ENCODE results near the gene KDM1A.

KDM1A gene

DNA sequence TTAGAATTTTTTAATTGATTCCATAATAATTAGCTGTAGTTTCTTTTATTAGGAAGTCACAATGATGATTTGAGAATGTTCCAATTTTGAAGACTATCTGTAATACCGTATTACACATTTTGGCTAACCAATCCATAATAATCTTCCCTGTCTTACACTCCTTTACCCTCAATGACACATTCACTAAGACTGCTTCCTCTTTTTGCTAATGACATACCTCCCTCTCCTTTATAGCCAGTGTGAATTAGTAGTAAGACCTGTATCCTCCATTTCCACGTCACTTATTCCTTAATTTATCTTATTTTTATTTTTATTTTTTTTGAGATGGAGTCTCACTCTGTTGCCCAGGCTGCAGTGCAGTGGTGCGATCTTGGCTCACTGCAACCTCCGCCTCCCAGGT, 10.1 kb downstream of the KDM1A start:
- Mint-ChIP-seq H3K36me3 (peaks cover 9% of the 10 kb centered on the region), H3K9me3 (ENCODE audit: low read depth) (no peaks in the 10 kb centered on the region), H3K27me3 (no peaks in the 10 kb centered on the region), H3K27ac (no peak overlapping the region), H3K4me3 (no peak overlapping the region), H3K4me1 (ENCODE audit: low read depth) (peaks cover 68% of the 10 kb centered on the region)

DNA sequence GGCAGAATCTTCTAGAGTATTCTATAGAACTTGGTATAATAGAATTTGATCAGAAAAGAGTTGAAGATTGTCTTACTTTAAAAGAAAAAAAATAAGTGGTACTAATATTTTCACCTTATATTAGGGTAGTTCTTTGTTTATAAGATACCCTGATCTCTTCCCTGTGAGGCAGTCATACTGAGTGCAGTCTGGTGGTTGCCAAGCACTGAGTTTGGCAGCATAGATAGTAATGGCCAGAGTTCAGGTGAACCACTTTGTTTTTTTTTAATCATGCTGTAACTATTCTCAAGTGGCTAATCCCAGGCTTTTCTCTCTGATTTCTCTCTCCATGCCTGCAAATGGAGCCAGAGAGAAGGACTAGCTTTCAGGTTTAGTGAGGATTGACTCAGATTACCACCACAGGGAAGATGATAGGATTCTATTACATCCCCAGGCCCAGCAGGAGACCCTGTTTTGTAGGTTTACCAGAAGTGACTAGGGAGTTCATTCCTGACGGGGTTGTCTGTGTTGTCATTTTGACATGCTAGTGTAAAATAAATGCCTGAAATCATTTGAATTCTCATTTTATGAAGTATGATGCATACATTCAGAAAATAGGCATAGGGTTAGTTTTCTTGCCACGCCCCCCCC, 16.7 kb downstream of the KDM1A start:
- Mint-ChIP-seq H3K27me3 (no peaks in the 10 kb centered on the region), H3K4me1 (ENCODE audit: low read depth) (peaks cover 63% of the 10 kb centered on the region), H3K36me3 (peaks cover 14% of the 10 kb centered on the region), H3K27ac (no peak overlapping the region), H3K4me3 (no peak overlapping the region), H3K9me3 (ENCODE audit: low read depth) (no peaks in the 10 kb centered on the region)

DNA sequence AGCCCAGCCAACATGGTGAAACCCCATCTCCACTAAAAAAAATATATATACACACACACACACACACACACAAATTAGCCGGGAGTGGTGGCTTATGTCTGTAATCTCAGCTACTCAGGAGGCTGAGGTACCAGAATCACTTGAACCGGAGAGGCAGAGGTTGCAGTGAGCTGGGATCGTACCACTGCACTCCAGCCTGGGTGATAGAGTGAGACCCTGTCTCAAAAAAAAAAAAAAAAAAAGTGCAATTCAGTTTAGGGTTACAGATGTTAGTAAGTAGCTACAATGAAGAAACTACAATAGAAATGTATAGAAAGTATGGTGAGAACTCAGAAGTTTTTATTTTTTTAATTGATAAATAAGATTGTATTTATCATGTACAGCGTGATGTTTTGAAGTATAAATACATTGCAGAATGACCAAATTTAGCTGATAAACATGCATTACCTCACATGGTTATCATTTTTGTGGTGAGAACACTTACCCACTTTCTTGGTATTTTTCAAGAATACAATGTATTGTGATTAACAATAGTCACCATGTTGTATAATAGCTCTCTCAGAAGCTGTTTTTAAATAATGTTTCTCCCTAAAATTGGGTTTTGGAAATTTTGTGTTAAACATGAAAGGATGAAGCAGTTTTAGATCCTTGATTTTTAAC, 17.9 kb downstream of the KDM1A start:
- Mint-ChIP-seq H3K27ac (no peak overlapping the region), H3K9me3 (ENCODE audit: low read depth) (no peaks in the 10 kb centered on the region), H3K36me3 (peaks cover 14% of the 10 kb centered on the region), H3K4me1 (ENCODE audit: low read depth) (peaks cover 55% of the 10 kb centered on the region), H3K27me3 (no peaks in the 10 kb centered on the region), H3K4me3 (no peak overlapping the region)

DNA sequence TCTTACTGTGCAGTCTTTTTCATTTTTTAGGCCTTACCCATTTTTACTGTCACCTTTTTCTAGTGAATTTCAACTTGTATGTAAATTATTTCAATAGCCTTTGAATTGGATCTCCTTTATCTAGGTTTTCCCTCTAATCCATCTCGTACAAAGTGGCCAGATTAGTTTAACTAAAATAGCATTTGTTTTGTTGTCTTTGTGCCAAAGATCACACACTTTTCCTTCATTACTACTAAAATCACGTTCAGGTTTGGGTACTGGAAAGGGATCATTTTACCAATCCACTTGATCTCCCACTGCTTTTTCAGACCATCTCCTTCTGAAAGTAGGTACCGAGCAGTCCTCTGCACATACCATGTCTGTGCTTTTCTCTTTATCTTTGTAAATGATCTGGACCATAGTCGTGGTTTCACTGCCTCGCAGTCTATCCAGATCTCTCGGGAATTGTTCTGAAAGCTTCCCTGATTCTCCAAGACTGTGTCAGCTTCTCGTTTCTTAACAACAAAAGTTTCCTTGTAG, 20.1 kb downstream of the KDM1A start:
- peak overlapping the region; percentile 25 for H3K27ac Mint-ChIP-seq
- no peaks in the 10 kb centered on the region for H3K9me3 Mint-ChIP-seq (ENCODE audit: low read depth)
- no peaks in the 10 kb centered on the region for H3K27me3 Mint-ChIP-seq
- no peak overlapping the region for H3K4me3 Mint-ChIP-seq
- H3K36me3 Mint-ChIP-seq, result peaks cover 9% of the 10 kb centered on the region
- peaks cover 46% of the 10 kb centered on the region for H3K4me1 Mint-ChIP-seq (ENCODE audit: low read depth)

GRCh38 chr1:23040509-23040908, 21.2 kb downstream of the KDM1A start:
- Mint-ChIP-seq H3K27me3 (no peaks in the 10 kb centered on the region), H3K27ac (no peak overlapping the region), H3K4me3 (no peak overlapping the region), H3K4me1 (ENCODE audit: low read depth) (peaks cover 46% of the 10 kb centered on the region), H3K9me3 (ENCODE audit: low read depth) (no peaks in the 10 kb centered on the region), H3K36me3 (peaks cover 9% of the 10 kb centered on the region)

DNA sequence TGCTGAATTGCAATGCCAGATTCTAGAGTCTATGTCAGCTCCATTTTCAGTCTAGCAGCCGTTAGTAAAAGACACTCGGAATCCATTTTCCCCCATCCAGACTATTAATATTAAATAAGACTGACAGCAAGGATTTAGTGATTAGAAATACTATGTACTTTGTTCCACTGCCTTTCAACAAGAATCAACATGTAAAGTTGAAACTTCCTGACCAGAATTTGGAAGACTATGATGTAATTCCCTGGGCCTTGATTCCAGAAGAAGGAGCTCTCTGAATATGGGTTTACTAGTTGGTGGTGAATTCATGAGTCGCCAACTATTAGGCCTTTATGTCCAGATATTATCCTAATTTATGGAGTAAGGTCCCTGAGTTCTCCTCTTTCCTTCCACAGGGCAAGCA, 24.8 kb downstream of the KDM1A start:
- Mint-ChIP-seq H3K27ac (no peak overlapping the region), H3K36me3 (peaks cover 8% of the 10 kb centered on the region)

GRCh38 chr1:23050201-23050600, 30.9 kb downstream of the KDM1A start:
- Mint-ChIP-seq H3K4me1 (ENCODE audit: low read depth) (peaks cover 21% of the 10 kb centered on the region), H3K27me3 (no peaks in the 10 kb centered on the region), H3K36me3 (peaks cover 15% of the 10 kb centered on the region), H3K4me3 (no peak overlapping the region), H3K9me3 (ENCODE audit: low read depth) (no peaks in the 10 kb centered on the region), H3K27ac (no peak overlapping the region)

More for the DNA sequence above, 24.8 kb downstream of the KDM1A start:
- Mint-ChIP-seq H3K9me3 (ENCODE audit: low read depth) (no peaks in the 10 kb centered on the region), H3K4me3 (no peak overlapping the region), H3K27me3 (no peaks in the 10 kb centered on the region), H3K4me1 (ENCODE audit: low read depth) (peaks cover 41% of the 10 kb centered on the region)

DNA sequence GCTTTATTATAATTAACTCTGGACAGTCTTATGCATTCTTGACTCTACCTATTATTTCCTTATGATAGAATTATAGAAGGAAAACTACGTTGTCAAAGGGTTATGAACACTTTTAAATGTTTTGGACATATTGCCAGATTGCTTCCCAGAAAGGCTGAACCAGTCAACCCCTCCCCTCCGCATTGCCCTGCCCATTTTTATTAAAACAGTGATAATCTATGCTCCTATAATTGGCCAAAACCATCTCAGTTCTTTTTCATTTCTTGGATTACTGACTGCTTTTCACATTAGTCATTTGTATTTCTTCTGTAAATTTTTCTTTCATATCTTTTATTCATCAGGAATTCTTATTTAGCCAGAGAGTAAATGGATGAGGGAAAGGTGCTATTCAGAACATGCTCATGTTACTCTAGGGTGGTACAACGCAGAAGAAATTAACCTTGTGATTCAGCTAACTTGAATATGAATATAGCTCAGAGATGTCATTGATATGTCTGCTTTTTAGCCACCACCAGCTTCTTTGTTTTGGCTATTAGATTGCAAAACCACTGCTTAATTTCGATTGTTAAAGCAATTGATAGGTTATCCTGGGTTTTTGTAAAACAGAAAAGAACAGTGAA, 32.1 kb downstream of the KDM1A start:
- no peak overlapping the region for H3K27ac Mint-ChIP-seq
- no peaks in the 10 kb centered on the region for H3K27me3 Mint-ChIP-seq
- peaks cover 9% of the 10 kb centered on the region for H3K4me1 Mint-ChIP-seq (ENCODE audit: low read depth)
- H3K9me3 Mint-ChIP-seq (ENCODE audit: low read depth), result no peaks in the 10 kb centered on the region
- H3K36me3 Mint-ChIP-seq, result peaks cover 17% of the 10 kb centered on the region
- H3K4me3 Mint-ChIP-seq, result no peak overlapping the region

DNA sequence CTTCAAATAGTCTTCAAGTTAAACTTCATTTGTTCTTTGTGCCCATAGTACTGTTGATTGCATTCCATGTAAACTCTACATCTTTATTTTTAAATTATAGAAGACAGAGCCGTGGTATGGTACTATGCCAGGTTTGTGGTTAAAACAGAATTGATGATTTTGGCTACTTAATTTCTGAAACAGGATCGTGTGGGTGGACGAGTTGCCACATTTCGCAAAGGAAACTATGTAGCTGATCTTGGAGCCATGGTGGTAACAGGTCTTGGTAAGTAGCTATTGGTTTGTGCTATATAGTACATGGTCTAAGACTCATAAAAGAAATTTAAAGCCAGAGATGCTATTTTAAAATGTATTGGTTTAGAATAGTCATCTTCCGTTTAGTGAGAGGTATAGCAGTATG, 38.0 kb downstream of the KDM1A start:
- Mint-ChIP-seq H3K9me3 (ENCODE audit: low read depth) (no peaks in the 10 kb centered on the region), H3K36me3 (peaks cover 19% of the 10 kb centered on the region), H3K27ac (no peak overlapping the region), H3K4me1 (ENCODE audit: low read depth) (no peaks in the 10 kb centered on the region), H3K4me3 (no peak overlapping the region), H3K27me3 (no peaks in the 10 kb centered on the region)

DNA sequence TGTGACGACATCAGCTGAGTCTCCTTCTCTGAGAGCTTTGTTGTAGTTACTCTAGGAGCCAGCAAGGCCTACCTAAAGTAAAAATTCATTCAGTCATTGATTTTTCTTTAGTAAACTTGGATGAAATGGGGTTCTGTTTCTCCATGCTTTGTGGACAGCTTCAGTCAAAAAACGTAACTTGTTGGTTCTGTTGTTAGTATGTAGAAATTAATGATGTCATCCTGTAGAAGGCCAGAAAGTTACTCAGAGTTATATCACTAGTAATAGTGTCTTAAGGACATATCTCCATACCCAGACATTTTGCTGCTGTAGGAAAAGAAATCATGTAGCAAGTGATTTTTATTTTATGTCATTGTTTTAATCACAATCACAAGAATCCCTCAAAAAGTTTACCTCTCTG, 43.0 kb downstream of the KDM1A start:
- peaks cover 15% of the 10 kb centered on the region for H3K36me3 Mint-ChIP-seq
- no peaks in the 10 kb centered on the region for H3K9me3 Mint-ChIP-seq (ENCODE audit: low read depth)
- H3K27ac Mint-ChIP-seq, result no peak overlapping the region
- H3K4me3 Mint-ChIP-seq, result no peak overlapping the region
- no peaks in the 10 kb centered on the region for H3K4me1 Mint-ChIP-seq (ENCODE audit: low read depth)
- H3K27me3 Mint-ChIP-seq, result no peaks in the 10 kb centered on the region

- H3K36me3 Mint-ChIP-seq, result peaks cover 13% of the 10 kb centered on the region
- peaks cover 2% of the 10 kb centered on the region for H3K4me1 Mint-ChIP-seq (ENCODE audit: low read depth)
- H3K9me3 Mint-ChIP-seq (ENCODE audit: low read depth), result no peaks in the 10 kb centered on the region
- H3K27me3 Mint-ChIP-seq, result no peaks in the 10 kb centered on the region
- H3K4me3 Mint-ChIP-seq, result no peak overlapping the region
- no peak overlapping the region for H3K27ac Mint-ChIP-seq
Observed at GRCh38 chr1:23065385-23065784, 46.1 kb downstream of the KDM1A start.

DNA sequence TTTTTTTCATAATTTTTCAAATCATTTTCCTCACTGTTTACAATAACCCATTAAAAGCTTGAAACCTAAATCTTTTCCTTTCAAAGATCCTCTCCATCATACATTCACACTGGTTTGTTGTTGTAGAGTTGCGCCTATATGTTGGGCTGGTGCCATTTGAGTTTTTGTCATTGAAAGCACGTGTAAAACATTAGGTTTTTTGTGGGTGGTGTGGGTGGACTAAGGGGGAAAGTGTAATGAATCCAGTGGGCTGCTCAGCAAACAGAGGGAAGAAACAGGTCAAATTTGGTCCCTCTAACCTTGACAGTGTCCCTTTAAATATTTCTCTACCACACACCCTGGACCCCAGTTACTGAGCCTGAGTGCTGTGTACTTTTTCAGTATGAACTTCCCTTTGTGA, 46.8 kb downstream of the KDM1A start:
- peaks cover 11% of the 10 kb centered on the region for H3K36me3 Mint-ChIP-seq
- no peak overlapping the region for H3K4me3 Mint-ChIP-seq
- H3K4me1 Mint-ChIP-seq (ENCODE audit: low read depth), result peaks cover 2% of the 10 kb centered on the region
- H3K27ac Mint-ChIP-seq, result no peak overlapping the region
- no peaks in the 10 kb centered on the region for H3K27me3 Mint-ChIP-seq
- H3K9me3 Mint-ChIP-seq (ENCODE audit: low read depth), result no peaks in the 10 kb centered on the region

DNA sequence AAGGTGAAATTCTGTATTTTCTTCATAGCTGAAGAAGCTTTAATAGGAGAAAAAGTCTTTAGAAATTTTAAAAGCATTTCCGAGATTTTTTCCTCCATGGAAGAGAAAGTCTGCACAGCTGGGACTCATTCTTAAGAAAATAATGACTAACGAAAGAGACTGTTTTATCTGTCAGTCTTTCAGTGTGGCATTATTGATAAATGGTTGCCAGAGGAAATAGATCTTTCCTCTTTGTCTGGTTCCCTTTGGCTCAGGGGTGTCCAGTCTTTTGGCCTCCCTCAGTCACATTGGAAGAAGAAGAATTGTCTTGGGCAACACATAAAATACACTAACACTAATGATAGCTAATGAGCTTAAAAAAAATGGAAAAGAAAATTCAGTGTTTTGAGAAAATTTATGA, 49.9 kb downstream of the KDM1A start:
- peaks cover 2% of the 10 kb centered on the region for H3K4me1 Mint-ChIP-seq (ENCODE audit: low read depth)
- H3K36me3 Mint-ChIP-seq, result peaks cover 12% of the 10 kb centered on the region
- no peaks in the 10 kb centered on the region for H3K9me3 Mint-ChIP-seq (ENCODE audit: low read depth)
- H3K4me3 Mint-ChIP-seq, result no peak overlapping the region
- no peaks in the 10 kb centered on the region for H3K27me3 Mint-ChIP-seq
- no peak overlapping the region for H3K27ac Mint-ChIP-seq

DNA sequence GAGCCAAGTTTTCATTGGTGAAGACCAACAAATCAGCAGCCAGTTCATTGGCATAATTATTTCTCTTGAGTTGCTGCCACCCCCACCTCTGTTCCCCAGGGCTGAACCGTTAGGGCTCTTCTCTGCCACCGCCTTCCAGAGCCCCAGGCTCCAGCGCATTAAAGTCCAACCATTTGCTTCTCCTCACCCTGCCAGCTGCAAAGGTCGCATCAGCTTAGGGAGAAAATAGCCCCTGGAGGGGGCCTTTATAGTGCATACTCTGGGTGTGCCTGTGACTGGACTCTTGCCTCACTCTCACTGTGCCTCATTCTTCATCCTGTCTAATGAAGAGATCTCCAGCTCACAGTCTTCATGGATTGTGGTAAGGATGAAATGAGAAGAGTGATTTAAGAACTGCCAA, 50.4 kb downstream of the KDM1A start:
- no peak overlapping the region for H3K4me3 Mint-ChIP-seq
- H3K9me3 Mint-ChIP-seq (ENCODE audit: low read depth), result no peaks in the 10 kb centered on the region
- H3K36me3 Mint-ChIP-seq, result peaks cover 9% of the 10 kb centered on the region
- no peaks in the 10 kb centered on the region for H3K27me3 Mint-ChIP-seq
- H3K27ac Mint-ChIP-seq, result no peak overlapping the region
- H3K4me1 Mint-ChIP-seq (ENCODE audit: low read depth), result peaks cover 2% of the 10 kb centered on the region

DNA sequence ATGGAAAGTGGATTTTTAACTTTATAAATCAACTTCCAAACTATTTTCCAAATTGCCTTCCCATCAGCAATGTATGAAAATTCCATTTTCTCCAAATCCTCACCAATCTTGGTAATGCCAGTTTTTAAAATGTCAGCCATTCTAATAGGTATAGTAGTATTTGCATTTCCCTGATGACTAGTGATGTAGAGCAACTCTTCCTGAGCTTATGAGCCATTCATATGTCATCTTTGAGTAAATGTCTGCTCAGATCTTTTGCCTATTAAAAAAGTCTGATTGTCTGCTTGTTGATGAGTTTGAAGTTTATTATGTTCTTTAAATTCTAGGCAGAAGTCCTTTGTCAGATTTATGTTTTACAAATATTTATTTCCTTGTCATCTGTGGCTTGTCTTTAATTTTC, 54.7 kb downstream of the KDM1A start:
- Mint-ChIP-seq H3K9me3 (ENCODE audit: low read depth) (no peaks in the 10 kb centered on the region), H3K27ac (no peak overlapping the region), H3K27me3 (no peaks in the 10 kb centered on the region), H3K4me1 (ENCODE audit: low read depth) (no peaks in the 10 kb centered on the region), H3K36me3 (peaks cover 6% of the 10 kb centered on the region), H3K4me3 (no peak overlapping the region)
